SK-N-SH treated with all-trans-retinoic acid at 6 μM for 48 hours (cell line): ENCODE results near the gene PRKCB.

Experiments
- ARNTL ChIP-seq: fragments of 450-650 bp; formaldehyde crosslinking; IDR thresholded peaks from 2 replicates; pipeline ENCODE4 v1.5.0; 2020; ENCODE audit warnings: low read depth, mild to moderate bottlenecking, moderate library complexity, borderline replicate concordance
- BACH2 ChIP-seq: fragments of 250-450 bp; sonication (Bioruptor Pico); IDR thresholded peaks from 2 replicates; pipeline ENCODE4 v1.9.0; 2021; ENCODE audit warnings: mild to moderate bottlenecking, borderline replicate concordance
- CSDC2 ChIP-seq: fragments of 250-450 bp; sonication (Bioruptor Pico); IDR thresholded peaks from 2 replicates; pipeline ENCODE4 v1.5.0; 2020; ENCODE audit warnings: mild to moderate bottlenecking, moderate library complexity
- PATZ1 ChIP-seq: fragments of 250-450 bp; sonication (Bioruptor Pico); IDR thresholded peaks from 2 replicates; pipeline ENCODE4 v1.8.0; 2020; ENCODE audit warnings: mild to moderate bottlenecking, moderate library complexity, borderline replicate concordance
- ZNF8 ChIP-seq: fragments of 450-650 bp; formaldehyde crosslinking; IDR thresholded peaks from 2 replicates; pipeline ENCODE4 v1.5.0; 2020; ENCODE audit warnings: mild to moderate bottlenecking, moderate library complexity
- TF ChIP-seq, protein P1 (sequence below): fragments of 250-450 bp; sonication (Bioruptor Pico); IDR thresholded peaks from 2 replicates; pipeline ENCODE4 v1.5.1; 2021; ENCODE audit warnings: mild to moderate bottlenecking, moderate library complexity

DNA sequence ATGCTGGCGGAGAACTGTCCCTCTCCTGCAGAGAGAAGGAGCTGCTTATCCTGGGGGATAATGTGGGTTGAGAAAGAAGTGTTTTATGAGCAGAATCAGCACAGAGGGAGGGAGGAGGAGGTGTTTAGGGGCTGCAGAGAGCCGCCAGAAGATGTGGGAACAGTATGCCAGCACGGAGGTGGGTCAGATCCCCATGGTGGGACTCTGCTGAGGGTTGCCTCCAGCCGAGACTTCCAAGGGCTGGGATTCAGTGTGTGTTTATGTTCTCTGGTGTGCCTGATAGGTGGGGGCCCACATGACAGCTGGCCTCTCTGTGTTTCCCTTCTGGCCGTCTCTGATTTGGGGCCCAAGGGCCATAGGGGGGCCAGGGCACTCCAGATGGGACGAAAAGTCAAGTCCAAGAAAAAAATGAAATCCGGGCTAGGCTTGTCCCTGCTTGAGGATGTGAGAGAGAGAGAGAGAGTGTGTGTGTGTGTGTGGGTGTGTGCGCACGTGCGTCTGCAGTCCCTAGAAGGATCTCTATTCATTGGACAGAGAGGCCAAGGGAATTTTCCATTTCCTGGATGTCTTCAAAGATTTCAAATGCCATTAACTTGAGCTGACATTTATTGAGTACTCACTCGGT lies 21.6 kb downstream of the PRKCB start:
- TF ChIP-seq ARNTL (CRISPR knock-in tag) (no peak), CSDC2 (CRISPR knock-in tag) (no peak), ZNF8 (CRISPR knock-in tag) (no peak), BACH2 (CRISPR knock-in tag) (no peak), PATZ1 (no peak)
- TF ChIP-seq, protein P1, sequence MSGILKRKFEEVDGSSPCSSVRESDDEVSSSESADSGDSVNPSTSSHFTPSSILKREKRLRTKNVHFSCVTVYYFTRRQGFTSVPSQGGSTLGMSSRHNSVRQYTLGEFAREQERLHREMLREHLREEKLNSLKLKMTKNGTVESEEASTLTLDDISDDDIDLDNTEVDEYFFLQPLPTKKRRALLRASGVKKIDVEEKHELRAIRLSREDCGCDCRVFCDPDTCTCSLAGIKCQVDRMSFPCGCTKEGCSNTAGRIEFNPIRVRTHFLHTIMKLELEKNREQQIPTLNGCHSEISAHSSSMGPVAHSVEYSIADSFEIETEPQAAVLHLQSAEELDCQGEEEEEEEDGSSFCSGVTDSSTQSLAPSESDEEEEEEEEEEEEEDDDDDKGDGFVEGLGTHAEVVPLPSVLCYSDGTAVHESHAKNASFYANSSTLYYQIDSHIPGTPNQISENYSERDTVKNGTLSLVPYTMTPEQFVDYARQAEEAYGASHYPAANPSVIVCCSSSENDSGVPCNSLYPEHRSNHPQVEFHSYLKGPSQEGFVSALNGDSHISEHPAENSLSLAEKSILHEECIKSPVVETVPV (CRISPR knock-in tag) = no peak
